ENCODE results near the gene SLC35F5.
A peak's percentile ranks its signal among the peaks of the same experiment; 100 is the strongest.

SLC35F5 gene

GRCh38 chr2:113760400-113760799, 4.0 kb upstream of the SLC35F5 start:
- Histone ChIP-seq H2AFZ (ENCODE audit: low read depth) (no peak overlapping the region), H3K36me3 (ENCODE audit: insufficient read depth) (no peaks in the 10 kb centered on the region), H3K4me1 (ENCODE audit: low read depth, poor library complexity, severe bottlenecking) (no peaks in the 10 kb centered on the region), H4K20me1 (ENCODE audit: insufficient read depth) (no peaks in the 10 kb centered on the region), H3K9ac (no peak overlapping the region), H3K4me2 (no peak overlapping the region), H3K27ac (no peak overlapping the region), H3K79me2 (ENCODE audit: insufficient read depth, low read depth) (no peaks in the 10 kb centered on the region; the same call in 1 of the 2 replicates), H3K27me3 (ENCODE audit: insufficient read depth, low read depth) (no peaks in the 10 kb centered on the region), H3K4me3 (IDR thresholded peaks at IDR 0.05; ENCODE audit: insufficient read depth, low read depth, low read length) (no peak overlapping the region)
- TF ChIP-seq CTCF (conservative IDR thresholded peaks at IDR 0.05; ENCODE audit: low read depth, low read length) = no peak

GRCh38 chr2:113757138-113757657, 756 bp upstream of the SLC35F5 start:
- Histone ChIP-seq H3K36me3 (ENCODE audit: insufficient read depth) (no peaks in the 10 kb centered on the region), H2AFZ (ENCODE audit: low read depth) (peak overlapping the region; percentile 56), H3K27ac (peak overlapping the region; percentile 87), H4K20me1 (ENCODE audit: insufficient read depth) (no peaks in the 10 kb centered on the region), H3K4me3 (IDR thresholded peaks at IDR 0.05; ENCODE audit: insufficient read depth, low read depth, low read length) (no peak overlapping the region), H3K4me2 (peak overlapping the region; percentile 40), H3K27me3 (ENCODE audit: insufficient read depth, low read depth) (no peaks in the 10 kb centered on the region), H3K9ac (peak overlapping the region; percentile 73), H3K79me2 (ENCODE audit: insufficient read depth, low read depth) (peaks cover 14% of the 10 kb centered on the region; the same call in 1 of the 2 replicates), H3K4me1 (ENCODE audit: low read depth, poor library complexity, severe bottlenecking) (peaks cover 9% of the 10 kb centered on the region)
- no peak for TF ChIP-seq CTCF (conservative IDR thresholded peaks at IDR 0.05; ENCODE audit: low read depth, low read length)

- Histone ChIP-seq H3K4me3 (IDR thresholded peaks at IDR 0.05; ENCODE audit: insufficient read depth, low read depth, low read length) (peak overlapping the region; percentile 75), H3K4me2 (peak overlapping the region; percentile 77), H3K27me3 (ENCODE audit: insufficient read depth, low read depth) (no peaks in the 10 kb centered on the region), H3K79me2 (ENCODE audit: insufficient read depth, low read depth) (peaks cover 14% of the 10 kb centered on the region; the same call in 1 of the 2 replicates), H3K4me1 (ENCODE audit: low read depth, poor library complexity, severe bottlenecking) (peaks cover 9% of the 10 kb centered on the region), H4K20me1 (ENCODE audit: insufficient read depth) (no peaks in the 10 kb centered on the region), H3K36me3 (ENCODE audit: insufficient read depth) (no peaks in the 10 kb centered on the region), H3K9ac (peak overlapping the region; percentile 73), H3K27ac (peak overlapping the region; percentile 87), H2AFZ (ENCODE audit: low read depth) (peak overlapping the region; percentile 56)
- no peak for TF ChIP-seq CTCF (conservative IDR thresholded peaks at IDR 0.05; ENCODE audit: low read depth, low read length)
Observed at GRCh38 chr2:113755835-113756354, 547 bp downstream of the SLC35F5 start.

GRCh38 chr2:113755035-113755834, 1.2 kb downstream of the SLC35F5 start:
- Histone ChIP-seq H2AFZ (ENCODE audit: low read depth) (peak overlapping the region; percentile 56; the same call in 1 of the 2 replicates), H3K27me3 (ENCODE audit: insufficient read depth, low read depth) (no peaks in the 10 kb centered on the region), H3K4me2 (peak overlapping the region; percentile 77), H3K9ac (peak overlapping the region; percentile 73; the same call in 1 of the 2 replicates), H3K79me2 (ENCODE audit: insufficient read depth, low read depth) (peaks cover 14% of the 10 kb centered on the region; the same call in 1 of the 2 replicates), H3K4me3 (IDR thresholded peaks at IDR 0.05; ENCODE audit: insufficient read depth, low read depth, low read length) (peak overlapping the region; percentile 56), H3K4me1 (ENCODE audit: low read depth, poor library complexity, severe bottlenecking) (peaks cover 9% of the 10 kb centered on the region), H3K36me3 (ENCODE audit: insufficient read depth) (no peaks in the 10 kb centered on the region), H3K27ac (peak overlapping the region; percentile 87), H4K20me1 (ENCODE audit: insufficient read depth) (no peaks in the 10 kb centered on the region)
- no peak for TF ChIP-seq CTCF (conservative IDR thresholded peaks at IDR 0.05; ENCODE audit: low read depth, low read length)
